PC-3 (cell line): Measurements from ENCODE around the gene SNORC. TPM values are rescaled to one million over a fixed set of nuclear protein-coding genes. Genes with fewer than 3 reads are reported as not detected.

ENCODE experiments used
- ATAC-seq: fragments of 200-7000 bp; cut with Tn5 transposase; 2 replicates; pipeline ENCODE4 v1.9.1; 2020; ENCODE audit warnings: mild to moderate bottlenecking, moderate library complexity
- BruUV-seq: library from RNA; stranded (reverse); fragments of 400-500 nt; replicated peaks from 2 replicates; lab custom pipeline; 2021; lab: Mats Ljungman, UMichigan
- CTCF ChIA-PET: fragments of 300-600 bp; sonication (Branson Sonifier 250); formaldehyde crosslinking; loops from one replicate; lab custom pipeline; 2022; ENCODE audit warnings: antibody characterized with exemption; lab: Charles Lee
- POLR2A ChIA-PET: fragments of 300-600 bp; sonication (Branson Sonifier 250); formaldehyde crosslinking; loops from one replicate; lab custom pipeline; 2022; ENCODE audit warnings: antibody characterized with exemption; ENCODE audit not compliant: unreplicated experiment; lab: Charles Lee
- DNase-seq: peaks from one replicate; pipeline ENCODE4 v3.0.0-alpha.2; 2015
- H2AFZ ChIP-seq: fragments of 300-600 bp; sonication (generic); 2 replicates; pipeline ENCODE4 v1.6.0; 2016; ENCODE audit warnings: antibody characterized with exemption, low read length
- H3F3A ChIP-seq: fragments of 300-600 bp; sonication (generic); one replicate; pipeline ENCODE4 v1.6.0; 2017; ENCODE audit warnings: antibody characterized with exemption, low read length, control low read depth, mild to moderate bottlenecking; ENCODE audit not compliant: unreplicated experiment
- H3K27ac ChIP-seq: fragments of 300-600 bp; sonication (generic); 2 replicates; pipeline ENCODE4 v1.5.1; 2016; ENCODE audit warnings: mild to moderate bottlenecking, low read length
- H3K27me3 ChIP-seq: fragments of 300-600 bp; sonication (generic); 2 replicates; pipeline ENCODE4 v1.6.1; 2016; ENCODE audit warnings: low read length, mixed read lengths
- H3K36me3 ChIP-seq: fragments of 300-600 bp; sonication (generic); 2 replicates; pipeline ENCODE4 v1.6.1; 2016; ENCODE audit warnings: low read depth, mixed run types, low read length, mixed read lengths
- H3K4me1 ChIP-seq: fragments of 300-600 bp; sonication (generic); 2 replicates; pipeline ENCODE4 v1.5.1; 2016; ENCODE audit warnings: low read length; ENCODE audit not compliant: insufficient read depth
- H3K4me2 ChIP-seq: fragments of 300-600 bp; sonication (generic); 2 replicates; pipeline ENCODE4 v1.6.0; 2016; ENCODE audit warnings: low read length
- H3K4me3 ChIP-seq: fragments of 300-600 bp; sonication (generic); 2 replicates; pipeline ENCODE4 v1.5.1; 2016; ENCODE audit warnings: mild to moderate bottlenecking, low read length, mixed read lengths
- H3K79me2 ChIP-seq: fragments of 300-600 bp; sonication (generic); 2 replicates; pipeline ENCODE4 v1.6.1; 2017; ENCODE audit warnings: low read length, mixed read lengths
- H3K9ac ChIP-seq: fragments of 300-600 bp; sonication (generic); 2 replicates; pipeline ENCODE4 v1.6.0; 2016; ENCODE audit warnings: mild to moderate bottlenecking, low read length
- H3K9me2 ChIP-seq: fragments of 300-600 bp; sonication (generic); replicated peaks from 2 replicates; pipeline ENCODE4 v1.6.1; 2016; ENCODE audit warnings: mixed run types, low read length, mixed read lengths
- H3K9me3 ChIP-seq: fragments of 300-600 bp; sonication (generic); 2 replicates; pipeline ENCODE4 v1.6.1; 2016; ENCODE audit warnings: low read length, mixed read lengths
- H4K20me1 ChIP-seq: fragments of 300-600 bp; sonication (generic); 2 replicates; pipeline ENCODE4 v1.6.1; 2016; ENCODE audit warnings: low read length, mixed read lengths
- EZH2 ChIP-seq: fragments of 300-600 bp; sonication (generic); IDR thresholded peaks from one replicate; pipeline ENCODE4 v1.6.1; 2017; ENCODE audit warnings: antibody characterized with exemption, mild to moderate bottlenecking, low read length; ENCODE audit not compliant: unreplicated experiment
- EZH2phosphoT487 ChIP-seq: fragments of 300-600 bp; sonication (generic); IDR thresholded peaks from 2 replicates; pipeline ENCODE4 v1.6.1; 2018; ENCODE audit warnings: mild to moderate bottlenecking, antibody characterized with exemption, low read length, borderline replicate concordance
- intact Hi-C: fragments of 100-400 bp; cut with micrococcal nuclease; formaldehyde crosslinking; loops from 2 replicates; pipeline ENCODE4 v1.9.0; 2023
- total RNA-seq: library from RNA; depleted of rRNA; stranded (reverse); fragments of >200 nt; gene quantifications from 2 replicates; pipeline ENCODE4 v1.2.3, GENCODE V29; 2014
- TF ChIP-seq, protein P1 (sequence below): fragments of 300-600 bp; sonication (generic); conservative IDR thresholded peaks from 2 replicates; pipeline ENCODE4 v1.5.1; 2017; ENCODE audit warnings: antibody characterized with exemption, low read depth, mild to moderate bottlenecking, low read length

The SNORC gene
- total RNA-seq, 1 experiment from 2014 or later, result 11.1 TPM

DNA sequence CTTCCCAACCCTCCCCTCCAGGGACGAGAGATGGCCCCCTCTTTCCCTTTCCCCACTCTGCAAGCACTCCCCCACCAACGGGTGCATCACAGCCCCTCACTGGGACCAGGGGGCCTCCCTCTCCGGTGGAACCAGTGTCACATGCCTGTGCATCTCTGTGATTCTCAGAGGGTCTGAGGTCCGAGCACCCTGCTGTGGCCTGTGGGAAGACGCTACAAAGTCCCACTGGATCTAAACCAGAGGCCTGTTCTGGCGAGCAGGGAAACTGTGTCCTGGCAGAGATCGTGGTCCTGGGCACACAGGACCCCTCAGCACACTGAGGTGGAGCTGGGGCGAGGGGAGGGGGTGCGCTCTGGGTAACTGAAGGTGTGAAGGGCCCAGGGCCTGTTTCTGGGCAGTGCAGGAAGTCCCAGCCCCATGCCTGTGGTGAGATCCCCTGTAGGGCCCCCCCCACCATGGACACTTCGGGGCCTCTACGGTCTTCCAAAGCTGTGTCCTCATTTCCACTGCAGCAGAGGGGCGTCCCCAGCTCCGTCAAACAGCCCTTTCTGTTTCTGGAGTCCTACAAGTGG, 8.0 kb downstream of the SNORC start:
- Histone ChIP-seq H3K9me3 (no peaks in the 10 kb centered on the region), H3K9ac (no peak overlapping the region), H3K27me3 (no peaks in the 10 kb centered on the region), H4K20me1 (no peaks in the 10 kb centered on the region), H2AFZ (no peak overlapping the region), H3K4me1 (peaks cover 17% of the 10 kb centered on the region), H3K4me2 (peak overlapping the region; percentile 97), H3F3A (no peaks in the 10 kb centered on the region), H3K9me2 (no peaks in the 10 kb centered on the region), H3K79me2 (peaks cover 38% of the 10 kb centered on the region), H3K27ac (no peak overlapping the region), H3K36me3 (no peaks in the 10 kb centered on the region; the same call in 1 of the 2 replicates), H3K4me3 (peak overlapping the region; percentile 85; the same call in 1 of the 2 replicates)
- ChIA-PET CTCF (interaction anchor here (0.5 kb wide), 1 partner anchor 80 kb away, joined by 3 read pairs; no protein-coding TSS in a partner anchor), POLR2A (interaction anchor here (0.6 kb wide), 1 partner anchor 391 kb away, joined by 3 read pairs; no protein-coding TSS in a partner anchor)
- no TSS peak for BruUV-seq
- ATAC-seq, result no peak
- TF ChIP-seq EZH2, result no peak
- TF ChIP-seq, protein P1, sequence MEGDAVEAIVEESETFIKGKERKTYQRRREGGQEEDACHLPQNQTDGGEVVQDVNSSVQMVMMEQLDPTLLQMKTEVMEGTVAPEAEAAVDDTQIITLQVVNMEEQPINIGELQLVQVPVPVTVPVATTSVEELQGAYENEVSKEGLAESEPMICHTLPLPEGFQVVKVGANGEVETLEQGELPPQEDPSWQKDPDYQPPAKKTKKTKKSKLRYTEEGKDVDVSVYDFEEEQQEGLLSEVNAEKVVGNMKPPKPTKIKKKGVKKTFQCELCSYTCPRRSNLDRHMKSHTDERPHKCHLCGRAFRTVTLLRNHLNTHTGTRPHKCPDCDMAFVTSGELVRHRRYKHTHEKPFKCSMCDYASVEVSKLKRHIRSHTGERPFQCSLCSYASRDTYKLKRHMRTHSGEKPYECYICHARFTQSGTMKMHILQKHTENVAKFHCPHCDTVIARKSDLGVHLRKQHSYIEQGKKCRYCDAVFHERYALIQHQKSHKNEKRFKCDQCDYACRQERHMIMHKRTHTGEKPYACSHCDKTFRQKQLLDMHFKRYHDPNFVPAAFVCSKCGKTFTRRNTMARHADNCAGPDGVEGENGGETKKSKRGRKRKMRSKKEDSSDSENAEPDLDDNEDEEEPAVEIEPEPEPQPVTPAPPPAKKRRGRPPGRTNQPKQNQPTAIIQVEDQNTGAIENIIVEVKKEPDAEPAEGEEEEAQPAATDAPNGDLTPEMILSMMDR, result no peak
- TF ChIP-seq EZH2phosphoT487, result no peak
- no peak for DNase-seq
- intact Hi-C loops, result loop anchor here (2.0 to 10.0 kb wide), 3 partner anchors 49 to 177 kb away; no protein-coding TSS in a partner anchor

DNA sequence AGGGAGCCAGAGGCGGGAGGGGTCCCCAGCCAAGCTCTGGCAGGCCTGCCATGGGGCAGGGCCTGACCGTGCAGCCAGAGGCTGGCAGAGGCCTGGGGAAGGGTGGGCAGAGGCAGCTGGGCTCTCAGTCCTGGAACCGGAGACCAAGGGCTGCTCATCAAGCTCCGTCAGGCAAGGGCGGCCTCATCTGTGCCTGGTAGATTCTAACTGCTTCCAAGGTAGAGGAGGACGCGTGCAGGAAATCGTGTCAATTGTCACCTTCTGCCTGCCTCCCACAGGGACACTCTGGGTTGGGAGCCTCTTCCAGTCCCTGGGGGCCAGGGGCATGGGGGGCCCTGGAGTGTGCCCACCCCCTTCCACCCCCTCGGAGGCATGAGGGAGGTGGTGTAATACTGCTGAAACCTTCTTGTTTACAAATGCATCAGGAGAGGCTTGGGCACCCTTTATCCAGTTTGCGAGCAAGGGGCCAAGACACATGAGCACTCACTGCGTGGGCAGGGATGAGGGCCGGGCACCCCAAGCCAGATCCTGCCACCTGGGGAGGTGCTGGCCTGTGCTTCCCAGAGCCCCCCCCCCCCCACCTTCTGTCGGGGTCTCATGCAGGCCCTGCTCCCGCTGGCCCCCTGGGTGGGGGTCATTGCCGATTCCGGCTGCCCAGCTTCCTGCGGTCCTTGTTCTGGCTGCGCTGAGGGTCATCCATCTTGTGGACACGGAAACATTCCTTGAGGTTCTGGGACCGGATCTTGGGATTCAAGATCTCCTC, 9.0 kb downstream of the SNORC start:
- Histone ChIP-seq H3K4me1 (peaks cover 17% of the 10 kb centered on the region), H3K9ac (no peak overlapping the region), H3K4me2 (no peak overlapping the region), H3K79me2 (peaks cover 38% of the 10 kb centered on the region), H3K27ac (no peak overlapping the region), H3K9me3 (no peaks in the 10 kb centered on the region), H3K36me3 (peaks cover 2% of the 10 kb centered on the region; the same call in 1 of the 2 replicates), H3F3A (no peaks in the 10 kb centered on the region), H3K9me2 (no peaks in the 10 kb centered on the region), H3K4me3 (no peak overlapping the region), H3K27me3 (no peaks in the 10 kb centered on the region), H4K20me1 (no peaks in the 10 kb centered on the region), H2AFZ (no peak overlapping the region)
- ChIA-PET POLR2A (no interaction called here), CTCF (no interaction called here)
- no peak for TF ChIP-seq EZH2
- TF ChIP-seq, protein P1, result no peak
- TF ChIP-seq EZH2phosphoT487, result no peak
- DNase-seq (no peak), ATAC-seq (no peak)
- intact Hi-C loops, result loop anchor here (10.0 kb wide), 1 partner anchor 176 kb away; no protein-coding TSS in a partner anchor
- BruUV-seq, result TSS peak; percentile 29
